GM12878 (cell line): ENCODE measurements around the gene NT5M. TPM values are rescaled to one million over a fixed set of nuclear protein-coding genes. Genes with fewer than 3 reads are reported as not detected.

Source experiments
- ATAC-seq: fragments of 200-7000 bp; cut with Tn5 transposase; 3 replicates; pipeline ENCODE4 v1.9.1; 2020; ENCODE audit warnings: mild to moderate bottlenecking, moderate library complexity
- BruUV-seq: library from RNA; stranded (reverse); fragments of 400-500 nt; replicated peaks from 2 replicates; lab custom pipeline; 2021; lab: Mats Ljungman, UMichigan
- CTCF ChIA-PET: fragments of 300-600 bp; sonication (Branson Sonifier 250); formaldehyde crosslinking; extraction: SDS; loops from one replicate; lab custom pipeline; 2021; ENCODE audit warnings: inconsistent platforms; lab: Yijun Ruan, JAX
- POLR2A ChIA-PET: fragments of 350-600 bp; formaldehyde crosslinking; extraction: SDS; loops from one replicate; lab custom pipeline; 2021; ENCODE audit warnings: inconsistent platforms; lab: Charles Lee
- RAD21 ChIA-PET: fragments of 300-600 bp; sonication (Branson Sonifier 250); formaldehyde crosslinking; loops from one replicate; lab custom pipeline; 2023; ENCODE audit warnings: antibody characterized with exemption; ENCODE audit not compliant: unreplicated experiment; lab: Charles Lee
- SMC1A ChIA-PET: fragments of 300-600 bp; sonication (Branson Sonifier 250); formaldehyde crosslinking; loops from one replicate; lab custom pipeline; 2023; ENCODE audit not compliant: unreplicated experiment, uncharacterized antibody; lab: Charles Lee
- DNase-seq: peaks from one replicate; pipeline ENCODE4 v3.0.0-alpha.2; 2011; ENCODE audit warnings: low read depth, low spot score
- FAIRE-seq: peaks from 3 replicates; lab custom pipeline; 2011; peaks lifted over from hg19 to GRCh38; lab: Jason Lieb, UNC
- H2AFZ ChIP-seq: 2 replicates; pipeline ENCODE4 v1.6.0; 2011; ENCODE audit warnings: low read depth, low read length, control low read depth; ENCODE audit not compliant: control insufficient read depth
- H3K27ac ChIP-seq: 2 replicates; pipeline ENCODE4 v1.5.1; 2011; ENCODE audit warnings: control low read depth; ENCODE audit not compliant: control insufficient read depth, insufficient read depth
- H3K27me3 ChIP-seq, 2 experiments: replicated peaks in 1 of 2; 2 replicates each; pipeline versions ENCODE4 v1.6.0 to v1.6.1; 2011; ENCODE audit warnings: low read length in 1 of 2; ENCODE audit not compliant: control insufficient read depth in 2 of 2, insufficient read depth in 2 of 2
- H3K36me3 ChIP-seq, 2 experiments: 2 replicates each; pipeline ENCODE4 v1.5.1; 2011; ENCODE audit warnings: low read length in 1 of 2; ENCODE audit not compliant: control insufficient read depth in 2 of 2, insufficient read depth in 2 of 2
- H3K4me1 ChIP-seq: 2 replicates; pipeline ENCODE4 v1.6.1; 2011; ENCODE audit warnings: mild to moderate bottlenecking, low read length, moderate library complexity, mixed read lengths; ENCODE audit not compliant: control insufficient read depth, insufficient read depth
- H3K4me2 ChIP-seq: 2 replicates; pipeline ENCODE4 v1.6.0; 2011; ENCODE audit warnings: control low read depth; ENCODE audit not compliant: control insufficient read depth, insufficient read depth
- H3K4me3 ChIP-seq: fragments of 200-600 bp; sonication (generic); 2 replicates; pipeline ENCODE4 v1.5.1; 2016
- H3K79me2 ChIP-seq: 2 replicates; pipeline ENCODE4 v1.6.0; 2011; ENCODE audit warnings: low read length; ENCODE audit not compliant: control insufficient read depth, insufficient read depth
- H3K9ac ChIP-seq: 2 replicates; pipeline ENCODE4 v1.8.0; 2011; ENCODE audit warnings: low read length, control low read depth, mixed read lengths; ENCODE audit not compliant: control insufficient read depth, insufficient read depth
- H3K9me3 ChIP-seq: replicated peaks from 3 replicates; pipeline ENCODE4 v1.5.1; 2011; ENCODE audit warnings: mild to moderate bottlenecking, low read length; ENCODE audit not compliant: control insufficient read depth, insufficient read depth
- H4K20me1 ChIP-seq: 2 replicates; pipeline ENCODE4 v1.6.0; 2011; ENCODE audit not compliant: control insufficient read depth, insufficient read depth
- ATF7 ChIP-seq: fragments of 450-650 bp; IDR thresholded peaks from 2 replicates; pipeline ENCODE4 v1.6.1; 2016; ENCODE audit warnings: low read depth, mild to moderate bottlenecking
- BMI1 ChIP-seq: fragments of 450-650 bp; IDR thresholded peaks from 2 replicates; pipeline ENCODE4 v1.6.1; 2016; ENCODE audit warnings: mild to moderate bottlenecking, moderate library complexity, borderline replicate concordance
- CREM ChIP-seq: IDR thresholded peaks from 2 replicates; pipeline ENCODE4 v1.6.1; 2014; ENCODE audit warnings: antibody characterized with exemption, low read depth
- EGR1 ChIP-seq, 2 experiments: IDR thresholded peaks; 1 replicate in 1 of 2; 2 replicates in 1 of 2; pipeline ENCODE4 v1.6.1; 2011 to 2012; ENCODE audit warnings: low read depth in 2 of 2, low read length in 2 of 2, borderline replicate concordance in 1 of 2, mild to moderate bottlenecking in 1 of 2, moderate library complexity in 1 of 2
- JUND ChIP-seq: IDR thresholded peaks from 2 replicates; pipeline ENCODE4 v1.6.1; 2012; ENCODE audit warnings: low read depth, mild to moderate bottlenecking, low read length, improper control_type of control experiment, moderate library complexity
- MYC ChIP-seq: IDR thresholded peaks from 2 replicates; pipeline ENCODE4 v1.6.1; 2011; ENCODE audit warnings: mild to moderate bottlenecking, low read length, moderate library complexity, inconsistent platforms; ENCODE audit not compliant: insufficient read depth, insufficient replicate concordance, insufficient read length, severe bottlenecking
- RBBP5 ChIP-seq: fragments of 200-600 bp; sonication (generic); conservative IDR thresholded peaks from 2 replicates; pipeline ENCODE4 v1.6.1; 2016
- SKIL ChIP-seq: fragments of 450-650 bp; IDR thresholded peaks from 2 replicates; pipeline ENCODE4 v1.6.1; 2017; ENCODE audit warnings: mild to moderate bottlenecking, low read depth, inconsistent platforms; ENCODE audit not compliant: poor library complexity, severe bottlenecking
- SREBF1 ChIP-seq: IDR thresholded peaks from 2 replicates; pipeline ENCODE4 v1.6.1; 2012; ENCODE audit warnings: mild to moderate bottlenecking, low read length
- STAT1 ChIP-seq: fragments of 450-650 bp; conservative IDR thresholded peaks from 2 replicates; pipeline ENCODE4 v1.6.1; 2014; ENCODE audit warnings: antibody characterized with exemption, mild to moderate bottlenecking
- ZBTB4 ChIP-seq: fragments of 450-650 bp; formaldehyde crosslinking; IDR thresholded peaks from 2 replicates; pipeline ENCODE4 v1.4.0; 2022; ENCODE audit warnings: mild to moderate bottlenecking, moderate library complexity
- ZNF217 ChIP-seq: fragments of 450-650 bp; IDR thresholded peaks from 2 replicates; pipeline ENCODE4 v1.6.1; 2017; ENCODE audit warnings: antibody characterized with exemption, mild to moderate bottlenecking
- WGBS: methylation state at CpG from one replicate; pipeline ENCODE4 v1.1.6; 2016; ENCODE audit warnings: low lambda C conversion rate; ENCODE audit not compliant: insufficient replicate concordance, insufficient coverage; ENCODE audit errors: missing lambda C conversion rate; 5-methylcytosine and 5-hydroxymethylcytosine counted together
- in situ Hi-C: fragments of 300-500 bp; cut with MboI; formaldehyde crosslinking; loops from 9 replicates; pipeline ENCODE4 v1.14.3; 2018; ENCODE audit warnings: mixed read lengths
- intact Hi-C: fragments of 100-400 bp; cut with micrococcal nuclease; formaldehyde crosslinking; loops from one replicate; pipeline ENCODE4 v1.14.2; 2022; ENCODE audit not compliant: unreplicated experiment
- polyA plus RNA-seq, 11 experiments: library from polyadenylated mRNA; depleted of rRNA in 4 of 11; unstranded in 6 of 11; stranded (reverse) in 5 of 11; fragments of >200 nt; fragmentation: Nextera tagmentation in 4 of 11; fragmentation: Illumina TruSeq in 1 of 11; extraction: Ambion mirVana in 4 of 11; extraction: Trizol in 1 of 11; gene quantifications; 1 replicate in 1 of 11; 2 replicates in 10 of 11; pipeline versions ENCODE4 v1.2.1 to v1.2.3, GENCODE V29; 2011 to 2016; ENCODE audit warnings: inconsistent platforms in 2 of 11, missing spikeins in 2 of 11, low read depth in 1 of 11
- total RNA-seq, 4 experiments: library from RNA; depleted of rRNA in 3 of 4; stranded (reverse); fragments of >200 nt in 3 of 4; fragmentation: Illumina TruSeq in 1 of 4; extraction: Trizol in 1 of 4; gene quantifications; 2 replicates each; pipeline versions ENCODE4 v1.2.1 to v1.2.3, GENCODE V29; 2013 to 2021

The NT5M gene
- total and polyA plus RNA-seq, 10 of the 15 experiments (the other 5 are each of a cell fraction or from before 2014, with no cell fraction given): 0.18 to 14.1 (median 2.9) TPM

- no peaks in the 10 kb centered on the region for H4K20me1 ChIP-seq
- POLR2A ChIA-PET: no interaction called here
- no peak for DNase-seq
- in situ Hi-C loops: no loop called here
- TF ChIP-seq SREBF1 (no peak), EGR1 (IDR thresholded peaks at IDR 0.05; ENCODE audit: borderline replicate concordance in 1 of 2, low read depth in 2 of 2, low read length in 2 of 2) (no peak)
- peaks cover 13 to 33% of the 10 kb centered on the region in 2 experiments for H3K36me3 ChIP-seq
- intact Hi-C loops: no loop called here
- no peak overlapping the region for H3K4me3 ChIP-seq
- no peaks in the 10 kb centered on the region for H3K27me3 ChIP-seq
- 100% methylated on average over 3 of the region's 3 CpGs for WGBS
- no peak overlapping the region for H3K4me2 ChIP-seq
- no peaks in the 10 kb centered on the region for H3K9me3 ChIP-seq
- no TSS peak for BruUV-seq
- no peak overlapping the region for H3K9ac ChIP-seq
- CTCF ChIA-PET: no interaction called here
- H3K79me2 ChIP-seq: no peaks in the 10 kb centered on the region
- RAD21 ChIA-PET: no interaction called here
- SMC1A ChIA-PET: no interaction called here
- H2AFZ ChIP-seq: no peak overlapping the region
- H3K27ac ChIP-seq: no peak overlapping the region
- no peak for ATAC-seq
- no peak for FAIRE-seq
- no peaks in the 10 kb centered on the region for H3K4me1 ChIP-seq
Measured at GRCh38 chr17:17253406-17253805, 49.8 kb upstream of the NT5M start.

- no peak overlapping the region for H2AFZ ChIP-seq
- TF ChIP-seq ATF7: no peak
- TF ChIP-seq SKIL: no peak
- no peak for TF ChIP-seq ZBTB4 (CRISPR knock-in tag)
- no peak for TF ChIP-seq RBBP5
- TF ChIP-seq ZNF217: no peak
- no peak for TF ChIP-seq BMI1
- no peak for TF ChIP-seq CREM
- no peak for TF ChIP-seq MYC
- TF ChIP-seq JUND: no peak
- TF ChIP-seq STAT1: no peak
Measured at GRCh38 chr17:17254036-17254435, 49.1 kb upstream of the NT5M start.

More at GRCh38 chr17:17254036-17254435, 49.1 kb upstream of the NT5M start:
- Histone ChIP-seq H3K4me2 (no peak overlapping the region), H4K20me1 (no peaks in the 10 kb centered on the region), H3K79me2 (no peaks in the 10 kb centered on the region), H3K4me1 (no peaks in the 10 kb centered on the region), H3K4me3 (no peak overlapping the region), H3K9ac (no peak overlapping the region), H3K9me3 (no peaks in the 10 kb centered on the region), H3K27ac (no peak overlapping the region), H3K27me3 (no peaks in the 10 kb centered on the region), H3K36me3 (peaks cover 16 to 38% of the 10 kb centered on the region in 2 experiments)
- in situ Hi-C loops (no loop called here), intact Hi-C loops (no loop called here)
- RAD21 ChIA-PET: no interaction called here
- BruUV-seq: no TSS peak
- WGBS: 80% methylated on average over 2 of the region's 3 CpGs
- POLR2A ChIA-PET: no interaction called here
- DNase-seq (no peak), FAIRE-seq (no peak), ATAC-seq (no peak)
- SMC1A ChIA-PET: no interaction called here
- CTCF ChIA-PET: no interaction called here
